BJ (cell line): ENCODE data around the gene MEN1. TPM values are rescaled to one million over a fixed set of nuclear protein-coding genes. Genes with fewer than 3 reads are reported as not detected.

Source experiments
- CTCF ChIA-PET: fragments of 350-600 bp; formaldehyde crosslinking; extraction: SDS; loops from one replicate; lab custom pipeline; 2021; ENCODE audit warnings: antibody characterized with exemption, inconsistent platforms; lab: Yijun Ruan, JAX
- POLR2A ChIA-PET: fragments of 300-600 bp; sonication (Branson Sonifier 250); formaldehyde crosslinking; extraction: SDS; loops from one replicate; lab custom pipeline; 2021; ENCODE audit warnings: antibody characterized with exemption; lab: Charles Lee
- DNase-seq: peaks from one replicate; pipeline ENCODE4 v3.0.0-alpha.2; 2011; ENCODE audit warnings: low read depth
- H3K27me3 ChIP-seq: 2 replicates; pipeline ENCODE4 v1.6.0; 2011; ENCODE audit warnings: low read length; ENCODE audit not compliant: control insufficient read depth, insufficient read depth
- H3K36me3 ChIP-seq: 2 replicates; pipeline ENCODE4 v1.5.1; 2011; ENCODE audit warnings: low read length; ENCODE audit not compliant: control insufficient read depth, insufficient read depth
- H3K4me3 ChIP-seq: 2 replicates; pipeline ENCODE4 v1.5.1; 2011; ENCODE audit warnings: low read depth, mild to moderate bottlenecking, control low read depth, low read length
- polyA plus RNA-seq: library from polyadenylated mRNA; depleted of rRNA; stranded (reverse); fragments of >200 nt; gene quantifications from 2 replicates; pipeline ENCODE4 v1.2.3, GENCODE V29; 2011
- TF ChIP-seq, protein P1 (sequence below): IDR thresholded peaks from 2 replicates; pipeline ENCODE4 v1.5.1; 2011; ENCODE audit warnings: low read depth, mild to moderate bottlenecking, control low read depth, inconsistent platforms, low read length, moderate library complexity; ENCODE audit not compliant: insufficient read depth

The MEN1 gene
- polyA plus RNA-seq, 1 experiment = 27.8 TPM

DNA sequence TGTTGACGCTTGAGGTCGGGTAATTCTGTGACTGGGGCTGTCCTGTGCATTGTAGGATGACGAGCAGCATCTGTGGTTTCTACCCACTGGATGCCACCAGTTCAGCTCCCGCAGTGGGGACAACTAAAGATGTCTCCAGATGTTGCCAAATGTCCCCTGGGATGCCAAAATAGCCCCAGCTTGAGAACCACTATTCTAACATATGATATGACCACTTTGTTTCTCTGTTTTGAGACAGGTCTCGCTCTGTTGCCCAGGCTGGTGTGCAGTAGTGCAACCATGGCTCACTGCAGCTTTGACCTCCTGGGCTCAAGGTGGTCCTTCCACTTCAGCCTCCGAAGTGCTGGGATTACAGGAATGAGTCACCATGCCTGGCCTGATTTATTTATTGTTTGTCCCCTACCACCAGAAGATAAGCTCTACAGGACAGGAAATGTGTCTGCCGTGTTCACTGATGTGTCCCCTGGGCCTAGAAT, 4.4 kb upstream of the MEN1 start:
- TF ChIP-seq, protein P1, sequence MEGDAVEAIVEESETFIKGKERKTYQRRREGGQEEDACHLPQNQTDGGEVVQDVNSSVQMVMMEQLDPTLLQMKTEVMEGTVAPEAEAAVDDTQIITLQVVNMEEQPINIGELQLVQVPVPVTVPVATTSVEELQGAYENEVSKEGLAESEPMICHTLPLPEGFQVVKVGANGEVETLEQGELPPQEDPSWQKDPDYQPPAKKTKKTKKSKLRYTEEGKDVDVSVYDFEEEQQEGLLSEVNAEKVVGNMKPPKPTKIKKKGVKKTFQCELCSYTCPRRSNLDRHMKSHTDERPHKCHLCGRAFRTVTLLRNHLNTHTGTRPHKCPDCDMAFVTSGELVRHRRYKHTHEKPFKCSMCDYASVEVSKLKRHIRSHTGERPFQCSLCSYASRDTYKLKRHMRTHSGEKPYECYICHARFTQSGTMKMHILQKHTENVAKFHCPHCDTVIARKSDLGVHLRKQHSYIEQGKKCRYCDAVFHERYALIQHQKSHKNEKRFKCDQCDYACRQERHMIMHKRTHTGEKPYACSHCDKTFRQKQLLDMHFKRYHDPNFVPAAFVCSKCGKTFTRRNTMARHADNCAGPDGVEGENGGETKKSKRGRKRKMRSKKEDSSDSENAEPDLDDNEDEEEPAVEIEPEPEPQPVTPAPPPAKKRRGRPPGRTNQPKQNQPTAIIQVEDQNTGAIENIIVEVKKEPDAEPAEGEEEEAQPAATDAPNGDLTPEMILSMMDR = no peak
- H3K27me3 ChIP-seq = no peaks in the 10 kb centered on the region
- no peak for DNase-seq
- ChIA-PET POLR2A (no interaction called here), CTCF (no interaction called here)
- H3K36me3 ChIP-seq = no peaks in the 10 kb centered on the region
- no peak overlapping the region for H3K4me3 ChIP-seq

DNA sequence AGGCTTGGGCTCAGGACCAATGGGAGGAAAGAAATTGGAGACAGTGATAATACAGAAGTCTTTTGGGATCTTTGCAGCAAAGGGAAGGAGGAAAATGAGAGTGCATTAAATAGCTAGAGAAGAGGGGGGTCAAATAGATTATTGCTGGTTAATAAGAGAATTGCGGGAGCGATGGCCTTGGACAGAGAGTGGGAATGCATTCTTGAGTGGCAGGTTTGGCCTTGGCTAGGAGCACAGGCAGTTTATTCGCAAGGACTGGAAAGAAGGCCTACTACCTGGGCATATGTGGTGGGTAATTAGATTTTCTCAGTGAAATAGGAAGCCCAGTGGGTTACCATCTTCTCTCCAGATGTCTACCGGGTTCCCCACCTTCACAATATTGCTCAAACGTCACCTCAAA, 3.5 kb upstream of the MEN1 start:
- H3K36me3 ChIP-seq = no peaks in the 10 kb centered on the region
- TF ChIP-seq, protein P1 = no peak
- H3K27me3 ChIP-seq = no peaks in the 10 kb centered on the region
- POLR2A ChIA-PET = no interaction called here
- no peak overlapping the region for H3K4me3 ChIP-seq
- CTCF ChIA-PET = no interaction called here
- DNase-seq = no peak

DNA sequence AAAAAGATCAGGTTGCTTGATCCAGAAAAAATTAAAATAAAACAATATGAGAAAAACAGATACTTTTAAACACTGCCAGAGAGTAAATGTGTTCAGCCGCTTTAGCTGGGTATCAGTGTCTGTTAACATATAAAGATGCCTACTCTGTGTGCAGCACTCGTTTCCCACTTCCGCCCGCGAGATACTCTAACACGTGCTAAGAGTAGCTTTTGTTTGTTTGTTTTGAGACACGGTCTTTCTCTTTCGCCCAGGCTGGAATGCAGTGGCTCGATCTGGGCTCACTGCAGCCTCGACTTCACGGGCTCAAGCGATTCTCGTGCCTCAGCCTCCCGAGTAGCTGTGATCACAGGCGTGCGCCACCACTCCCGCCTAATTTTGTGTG, 531 bp upstream of the MEN1 start:
- Histone ChIP-seq H3K4me3 (peak overlapping the region; percentile 78), H3K27me3 (no peaks in the 10 kb centered on the region), H3K36me3 (peaks cover 10% of the 10 kb centered on the region)
- POLR2A ChIA-PET = no interaction called here
- CTCF ChIA-PET = interaction anchor here (0.7 to 2.0 kb wide), 5 partner anchors 9 to 299 kb away, joined by 4 to 8 read pairs (median 4); partner anchors contain the start of gene ARL2
- no peak for DNase-seq
- TF ChIP-seq, protein P1 = no peak

DNA sequence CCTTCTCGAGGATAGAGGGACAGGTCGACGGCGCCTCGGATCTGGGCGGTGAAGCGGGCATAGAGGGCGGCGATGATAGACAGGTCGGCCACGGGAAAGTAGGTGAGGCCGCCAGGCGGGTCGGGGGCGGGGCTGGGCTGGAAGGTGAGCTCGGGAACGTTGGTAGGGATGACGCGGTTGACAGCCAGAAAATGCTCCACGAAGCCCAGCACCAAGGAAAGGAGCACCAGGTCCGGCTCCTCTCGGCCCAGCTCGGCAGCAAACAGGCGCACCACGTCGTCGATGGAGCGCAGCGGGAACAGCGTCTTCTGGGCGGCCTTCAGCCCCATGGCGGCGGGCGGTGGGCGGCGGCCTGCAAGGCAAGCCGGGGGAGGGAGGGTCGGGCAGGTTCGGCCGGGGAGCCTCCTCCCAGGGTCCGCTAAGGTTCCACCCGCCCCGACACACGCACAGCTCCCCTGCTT, 540 bp downstream of the MEN1 start:
- ChIA-PET POLR2A (no interaction called here), CTCF (interaction anchor here (1.5 to 2.0 kb wide), 3 partner anchors 38 to 301 kb away, joined by 4 to 8 read pairs (median 4); no protein-coding TSS in a partner anchor)
- Histone ChIP-seq H3K27me3 (no peaks in the 10 kb centered on the region), H3K36me3 (peaks cover 15% of the 10 kb centered on the region), H3K4me3 (peak overlapping the region; percentile 78)
- TF ChIP-seq, protein P1 = no peak
- DNase-seq = no peak

DNA sequence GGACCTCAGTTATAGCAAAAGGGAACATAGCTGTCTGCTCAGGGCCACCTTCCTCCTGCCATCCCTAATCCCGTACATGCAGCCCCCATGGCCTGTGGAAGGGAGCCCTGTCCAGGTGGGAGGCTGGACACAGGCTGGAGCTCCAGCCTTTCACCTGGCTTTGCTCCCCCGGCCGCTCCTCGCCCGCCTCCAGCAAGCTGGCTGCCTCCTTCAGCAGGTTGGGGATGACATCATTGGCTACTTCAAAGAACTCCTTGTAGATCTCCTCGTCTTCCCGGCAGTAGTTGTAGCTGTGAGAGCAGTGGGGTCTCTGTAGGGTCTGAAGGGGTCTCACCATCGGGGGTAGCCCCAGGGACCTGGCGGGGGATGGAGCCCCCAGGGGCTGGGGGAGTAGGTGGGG, 4.9 kb downstream of the MEN1 start:
- CTCF ChIA-PET = no interaction called here
- TF ChIP-seq, protein P1 = no peak
- Histone ChIP-seq H3K27me3 (no peaks in the 10 kb centered on the region), H3K36me3 (peaks cover 19% of the 10 kb centered on the region), H3K4me3 (no peak overlapping the region)
- POLR2A ChIA-PET = no interaction called here
- no peak for DNase-seq
